H1 (cell line): ENCODE measurements around the gene SRSF2. TPM values are rescaled to one million over a fixed set of nuclear protein-coding genes. Genes with fewer than 3 reads are reported as not detected.

ENCODE experiments used
- CEBPB ChIP-seq: IDR thresholded peaks from 2 replicates; pipeline ENCODE4 v1.6.1; 2012; ENCODE audit warnings: low read depth, low read length
- CHD7 ChIP-seq: fragments of 300-600 bp; sonication (generic); IDR thresholded peaks from 2 replicates; pipeline ENCODE4 v1.7.1; 2012; ENCODE audit warnings: low read length, moderate library complexity, mild to moderate bottlenecking, inconsistent platforms; ENCODE audit not compliant: insufficient replicate concordance
- CTCF ChIP-seq, 3 experiments: IDR thresholded peaks; 1 replicate in 2 of 3; 2 replicates in 1 of 3; pipeline versions ENCODE4 v1.5.1 to v1.6.1; 2011; ENCODE audit warnings: low read length in 3 of 3, mild to moderate bottlenecking in 3 of 3, inconsistent platforms in 2 of 3, low read depth in 1 of 3, moderate library complexity in 1 of 3; ENCODE audit not compliant: insufficient read depth in 1 of 3; ENCODE audit errors: control extremely low read depth in 1 of 3
- HDAC2 ChIP-seq, 2 experiments: fragments of 300-600 bp in 1 of 2; sonication (generic) in 1 of 2; IDR thresholded peaks; 2 replicates each; pipeline ENCODE4 v1.6.1; 2011 to 2012; ENCODE audit warnings: low read depth in 2 of 2, low read length in 2 of 2, mild to moderate bottlenecking in 2 of 2, moderate library complexity in 2 of 2, borderline replicate concordance in 1 of 2, inconsistent platforms in 1 of 2
- RBBP5 ChIP-seq: IDR thresholded peaks from 2 replicates; pipeline ENCODE4 v1.7.1; 2012; ENCODE audit warnings: low read depth, mild to moderate bottlenecking, inconsistent platforms, low read length, moderate library complexity, borderline replicate concordance
- polyA plus RNA-seq, 7 experiments: library from polyadenylated mRNA; depleted of rRNA in 3 of 7; stranded (reverse) in 5 of 7; unstranded in 2 of 7; fragments of >200 nt in 5 of 7; fragments of 200-250 nt in 2 of 7; gene quantifications; 1 replicate in 5 of 7; 2 replicates in 1 of 7; 4 replicates in 1 of 7; pipeline versions ENCODE4 v1.2.1 to v1.2.3, GENCODE V29; 2011 to 2013; ENCODE audit warnings: missing spikeins in 2 of 7, mixed read lengths in 2 of 7
- total RNA-seq: library from RNA; stranded (reverse); fragmentation: NEBNext Ultra II Directional; extraction: Animal tissue kit (Norgen Biotek cat#: 25700); gene quantifications from 2 replicates; pipeline ENCODE4 v1.2.1, GENCODE V29; 2021

SRSF2 gene
- total and polyA plus RNA-seq, 2 of the 8 experiments (the other 6 are each of a cell fraction or from before 2014, with no cell fraction given), result 397 to 401 TPM

GRCh38 chr17:76725580-76726230, 11.4 kb downstream of the SRSF2 start (continued):
- TF ChIP-seq CHD7 (no peak), CTCF (IDR thresholded peaks at IDR 0.05; ENCODE audit: control extremely low read depth in 1 of 3, insufficient read depth in 1 of 3, low read depth in 1 of 3, low read length in 3 of 3) (no peak), RBBP5 (peak; percentile 3; the same call in 1 of the 2 replicates), HDAC2 (IDR thresholded peaks at IDR 0.05; ENCODE audit: borderline replicate concordance in 1 of 2, low read depth in 2 of 2, low read length in 2 of 2) (0 out of 4 replicates have a peak, but pooled peaks of 1 of the 2 experiments have one; percentile 73), CEBPB (no peak)
